NCI-H1417 (cell line): ENCODE results near the gene PPP1R1A.

ENCODE experiments used
- DNase-seq, 3 experiments: peaks; one replicate each; lab custom pipeline; 2025; lab: John Stamatoyannopoulos, UW

The PPP1R1A gene

GRCh38 chr12:54603173-54603814 lies 14.8 kb upstream of the PPP1R1A start:
- peak; percentile 49 to 81 (median 62) for DNase-seq

- DNase-seq = no peak
Measured at GRCh38 chr12:54602661-54603060, 14.2 kb upstream of the PPP1R1A start.

- DNase-seq = peak in 1 of 3 experiments; percentile 39
Measured at GRCh38 chr12:54601841-54602240, 13.4 kb upstream of the PPP1R1A start.

- no peak for DNase-seq
Measured at GRCh38 chr12:54598970-54599369, 10.5 kb upstream of the PPP1R1A start.

- DNase-seq = peak; percentile 51 to 82 (median 56)
Measured at GRCh38 chr12:54596526-54596946, 8.1 kb upstream of the PPP1R1A start.

- no peak for DNase-seq
Measured at GRCh38 chr12:54595471-54595870, 7.0 kb upstream of the PPP1R1A start.

GRCh38 chr12:54593725-54594124 lies 5.3 kb upstream of the PPP1R1A start:
- DNase-seq = no peak

- DNase-seq = no peak
Measured at GRCh38 chr12:54593135-54593534, 4.7 kb upstream of the PPP1R1A start.

GRCh38 chr12:54592316-54592715 lies 3.9 kb upstream of the PPP1R1A start:
- no peak for DNase-seq

GRCh38 chr12:54590978-54591591 lies 2.6 kb upstream of the PPP1R1A start:
- no peak for DNase-seq

- DNase-seq = no peak
Measured at GRCh38 chr12:54589964-54590363, 1.5 kb upstream of the PPP1R1A start.

GRCh38 chr12:54588890-54589267 lies 420 bp upstream of the PPP1R1A start:
- no peak for DNase-seq

- peak in 2 of 3 experiments; percentile 28 to 45 for DNase-seq
Measured at GRCh38 chr12:54587315-54587873, 1.1 kb downstream of the PPP1R1A start.

- DNase-seq = no peak
Measured at GRCh38 chr12:54586620-54587019, 1.8 kb downstream of the PPP1R1A start.

- no peak for DNase-seq
Measured at GRCh38 chr12:54585243-54585642, 3.2 kb downstream of the PPP1R1A start.

GRCh38 chr12:54584128-54584527 lies 4.3 kb downstream of the PPP1R1A start:
- DNase-seq = peak in 2 of 3 experiments; percentile 11 to 14

- DNase-seq = no peak
Measured at GRCh38 chr12:54583726-54584125, 4.7 kb downstream of the PPP1R1A start.

GRCh38 chr12:54581412-54581811 lies 7.0 kb downstream of the PPP1R1A start:
- peak in 1 of 3 experiments; percentile 62 for DNase-seq

- DNase-seq = peak; percentile 74 to 84 (median 82)
Measured at GRCh38 chr12:54579696-54580333, 8.6 kb downstream of the PPP1R1A start.

- no peak for DNase-seq
Measured at GRCh38 chr12:54579258-54579657, 9.2 kb downstream of the PPP1R1A start.

GRCh38 chr12:54578778-54579177 lies 9.7 kb downstream of the PPP1R1A start:
- DNase-seq = no peak

GRCh38 chr12:54572881-54573280 lies 15.6 kb downstream of the PPP1R1A start:
- no peak for DNase-seq
